Ammon's horn (tissue), 1 donor: ENCODE measurements around the gene RPP25.

Experiments used
- DNase-seq: peaks from one replicate; pipeline ENCODE4 v3.0.0-alpha.2; 2016; ENCODE audit warnings: low spot score

RPP25 gene

GRCh38 chr15:74956648-74957475 is at the start of gene RPP25:
RPP25 (minus strand) TSS chr15:74956772; CDS start chr15:74956583, 189 bp downstream.
- DNase-seq, result peak; percentile 64

GRCh38 chr15:75002398-75002797 is 45.8 kb upstream of the RPP25 start:
- no peak for DNase-seq

GRCh38 chr15:75001310-75001709 is 44.7 kb upstream of the RPP25 start:
- no peak for DNase-seq

GRCh38 chr15:74997543-74997942 is 41.0 kb upstream of the RPP25 start:
- DNase-seq, result no peak

GRCh38 chr15:74997141-74997540 is 40.6 kb upstream of the RPP25 start:
- no peak for DNase-seq

GRCh38 chr15:74995779-74996765 is 39.5 kb upstream of the RPP25 start:
- DNase-seq, result peak; percentile 64

GRCh38 chr15:74995182-74995778 is 38.7 kb upstream of the RPP25 start, which contains the start of gene SCAMP5:
SCAMP5 (plus strand) TSS chr15:74995563; CDS start chr15:75011840, 16,277 bp downstream.
- DNase-seq, result peak; percentile 96

GRCh38 chr15:74994685-74995084 is 38.1 kb upstream of the RPP25 start:
- no peak for DNase-seq

GRCh38 chr15:74994236-74994635 is 37.7 kb upstream of the RPP25 start:
- peak; percentile 76 for DNase-seq

- DNase-seq, result no peak
Measured at GRCh38 chr15:74992619-74993018, 36.0 kb upstream of the RPP25 start.

GRCh38 chr15:74989527-74989926 is 33.0 kb upstream of the RPP25 start:
- no peak for DNase-seq

GRCh38 chr15:74988007-74988800 is 31.6 kb upstream of the RPP25 start:
- no peak for DNase-seq

- DNase-seq, result no peak
Measured at GRCh38 chr15:74983725-74984231, 27.2 kb upstream of the RPP25 start.

- no peak for DNase-seq
Measured at GRCh38 chr15:74982183-74982582, 25.6 kb upstream of the RPP25 start.

- peak; percentile 39 for DNase-seq
Measured at GRCh38 chr15:74978503-74978902, 21.9 kb upstream of the RPP25 start.

GRCh38 chr15:74978077-74978476 is 21.5 kb upstream of the RPP25 start:
- DNase-seq, result no peak

GRCh38 chr15:74977599-74977998 is 21.0 kb upstream of the RPP25 start:
- no peak for DNase-seq

GRCh38 chr15:74976159-74976558 is 19.6 kb upstream of the RPP25 start:
- no peak for DNase-seq

GRCh38 chr15:74967670-74968069 is 11.1 kb upstream of the RPP25 start:
- no peak for DNase-seq

- DNase-seq, result no peak
Measured at GRCh38 chr15:74964794-74965193, 8.2 kb upstream of the RPP25 start.

GRCh38 chr15:74963213-74963612 is 6.6 kb upstream of the RPP25 start:
- no peak for DNase-seq
